Measurements from ENCODE around the gene ARHGEF10L.

- TF ChIP-seq CTCF (conservative IDR thresholded peaks at IDR 0.05; ENCODE audit: low read depth, low read length), result no peak
- no peak for TF ChIP-seq EZH2 (IDR thresholded peaks at IDR 0.05; ENCODE audit: borderline replicate concordance, low read depth, low read length, poor library complexity, severe bottlenecking)
Observed at GRCh38 chr1:17612831-17613230, 73.3 kb downstream of the ARHGEF10L start.
